ENCODE measurements around the gene PCTP.

Gene PCTP

DNA sequence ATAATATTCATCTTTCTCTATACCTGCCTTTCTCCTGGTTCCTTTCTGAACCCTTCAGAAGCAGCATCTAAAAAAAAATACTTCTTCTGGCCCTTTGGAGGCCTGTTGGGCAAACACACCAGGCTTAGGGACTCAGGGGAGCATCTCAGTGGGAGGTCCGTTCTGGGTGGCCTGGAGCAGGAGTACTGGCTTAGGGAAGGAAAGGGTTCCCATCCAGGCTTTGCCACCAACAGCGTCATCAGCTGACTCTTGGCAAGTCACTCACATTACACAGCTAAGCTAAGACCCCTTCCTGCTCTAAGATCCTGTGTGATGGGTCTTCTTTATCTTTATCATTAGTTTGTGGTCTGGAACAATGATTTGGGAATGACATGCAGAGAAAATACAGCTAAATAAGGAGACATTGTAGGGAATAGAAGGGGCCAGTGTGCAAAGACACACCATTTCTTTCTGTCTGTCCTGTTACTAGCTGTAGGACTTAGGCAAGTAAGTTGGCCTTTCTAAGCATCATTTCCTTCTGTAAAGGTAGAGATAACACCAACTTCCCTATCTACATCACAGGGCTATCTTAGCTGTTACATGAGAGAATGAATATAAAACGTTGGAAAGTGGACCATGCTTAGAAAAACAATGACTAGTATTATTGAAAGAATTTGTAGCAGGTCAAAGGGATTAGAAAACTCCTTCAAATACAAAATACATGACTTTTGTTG is 9.9 kb downstream of the PCTP start:
- DNase-seq, result no peak

DNA sequence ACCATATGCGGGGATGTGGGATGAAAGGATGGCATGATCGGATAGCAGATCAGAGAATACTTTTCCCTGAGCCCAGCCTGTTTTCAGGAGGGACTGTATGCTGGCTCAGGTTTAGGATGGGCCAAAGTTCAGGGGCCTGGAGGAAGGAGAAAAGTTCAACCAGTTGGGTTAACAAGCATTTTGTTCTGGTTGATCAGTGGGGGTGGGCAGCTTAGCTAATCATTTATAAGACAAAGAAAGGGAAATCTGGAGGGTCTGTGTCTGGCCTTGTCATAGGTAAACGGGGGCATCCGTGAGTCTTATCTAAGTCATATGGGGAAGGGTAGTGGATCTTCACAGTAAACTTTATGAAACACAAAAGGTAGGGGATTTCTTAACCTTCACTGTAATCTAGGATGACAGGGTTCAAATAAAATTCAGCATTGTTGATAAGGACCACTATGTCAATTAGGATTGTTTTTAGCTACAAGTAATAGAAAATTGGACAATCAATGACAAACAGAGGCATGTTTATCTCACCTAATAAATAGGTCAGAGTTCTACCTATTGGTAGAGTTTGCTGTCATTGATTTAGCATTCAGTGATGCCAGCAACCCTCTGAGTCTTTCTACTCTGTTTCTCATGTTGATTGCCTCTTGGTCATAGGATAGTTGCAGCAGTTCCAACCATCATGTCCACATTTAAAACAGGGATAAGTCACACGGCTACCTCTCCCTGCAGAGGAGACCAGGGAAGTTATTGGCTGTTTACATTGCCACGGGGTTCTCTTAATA is 11.4 kb downstream of the PCTP start:
- no peak for DNase-seq

DNA sequence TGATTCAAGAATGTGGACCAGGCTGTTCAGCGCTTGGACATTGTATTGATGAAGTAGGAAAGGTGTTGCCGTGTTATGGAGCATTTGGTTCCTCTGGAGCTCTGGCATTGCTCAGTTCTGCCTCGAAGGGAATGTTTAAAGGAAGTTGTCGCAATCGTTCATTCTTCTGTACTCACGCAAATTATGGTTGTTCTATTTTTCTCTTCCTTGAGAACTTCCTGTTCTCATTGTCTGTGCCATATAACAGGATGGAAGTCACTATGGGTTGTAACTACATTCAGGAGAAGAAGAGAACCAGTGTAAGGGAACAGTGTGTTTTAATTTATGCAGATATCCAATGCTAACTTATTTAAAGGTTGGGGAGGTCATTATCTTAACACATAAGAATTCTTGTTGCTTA is 13.0 kb downstream of the PCTP start:
- DNase-seq, result peak; percentile 69

DNA sequence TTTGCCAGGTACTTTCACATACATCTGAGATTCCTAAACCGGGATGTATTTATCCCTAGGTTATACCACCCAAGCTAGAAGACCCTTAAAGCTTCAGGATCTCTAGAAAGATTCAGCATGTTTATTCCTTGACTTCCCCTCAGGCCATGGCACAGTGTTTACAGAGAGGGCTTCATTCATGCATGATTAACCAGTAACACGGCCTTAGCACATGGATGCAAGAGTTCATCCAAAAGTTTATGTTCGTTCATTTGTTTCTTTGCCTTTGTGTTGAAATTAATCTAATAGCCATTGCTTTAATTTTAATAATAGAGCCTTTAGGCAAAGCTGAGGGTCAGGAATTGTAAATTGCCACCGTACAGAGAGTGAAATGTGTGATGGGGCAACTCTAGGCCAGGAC is 13.8 kb downstream of the PCTP start:
- DNase-seq, result no peak

DNA sequence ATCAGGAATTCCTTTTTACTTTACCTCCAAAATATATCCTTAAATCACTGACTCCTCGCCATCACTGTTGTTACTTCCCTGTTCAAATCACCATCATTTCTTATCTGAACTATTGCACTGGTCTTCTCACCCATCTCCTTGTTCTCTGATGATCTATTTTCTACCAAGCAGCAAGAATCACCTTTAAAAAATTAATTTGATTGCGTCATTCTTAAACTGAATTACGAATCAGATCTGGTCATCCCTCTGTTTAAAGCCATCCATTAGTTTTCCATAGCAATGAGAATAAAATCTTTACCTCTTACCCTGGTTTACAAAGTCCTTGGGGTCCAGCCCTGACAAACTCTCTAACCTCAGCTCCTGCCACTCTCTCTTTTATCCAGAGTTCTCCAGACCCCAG is 14.6 kb downstream of the PCTP start:
- no peak for DNase-seq

DNA sequence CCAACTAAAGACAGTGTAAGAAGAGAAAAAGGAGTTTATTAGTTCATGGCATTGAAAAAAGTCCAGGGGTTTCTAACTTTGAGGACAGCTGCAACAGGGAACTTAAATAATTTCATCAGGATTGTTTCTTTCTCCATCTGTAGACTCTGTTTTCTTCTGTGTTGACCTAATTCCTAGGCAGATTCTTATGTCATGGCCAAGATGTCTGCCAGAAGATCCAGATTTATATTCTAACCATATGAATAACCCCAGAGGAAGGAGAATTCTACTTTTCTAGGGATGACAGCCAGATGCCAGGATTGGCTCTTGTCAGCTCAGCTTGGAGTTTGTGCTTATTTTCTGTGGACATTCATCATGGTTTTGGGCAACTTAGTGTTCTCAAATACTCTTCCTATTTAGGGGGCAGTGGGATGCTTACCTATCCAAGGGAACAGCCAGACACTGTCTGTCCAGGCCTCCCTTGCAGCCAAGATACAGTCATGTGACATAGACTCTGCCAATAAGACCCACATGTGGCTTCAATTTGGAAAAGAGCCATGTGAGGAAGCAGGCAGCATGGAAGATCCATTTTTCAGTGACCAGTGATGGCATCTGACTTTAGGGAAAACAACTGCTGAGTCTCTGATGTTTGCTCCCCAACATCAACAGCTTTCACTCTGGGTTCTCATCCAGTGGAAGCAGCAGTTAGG is 18.2 kb downstream of the PCTP start:
- no peak for DNase-seq

DNA sequence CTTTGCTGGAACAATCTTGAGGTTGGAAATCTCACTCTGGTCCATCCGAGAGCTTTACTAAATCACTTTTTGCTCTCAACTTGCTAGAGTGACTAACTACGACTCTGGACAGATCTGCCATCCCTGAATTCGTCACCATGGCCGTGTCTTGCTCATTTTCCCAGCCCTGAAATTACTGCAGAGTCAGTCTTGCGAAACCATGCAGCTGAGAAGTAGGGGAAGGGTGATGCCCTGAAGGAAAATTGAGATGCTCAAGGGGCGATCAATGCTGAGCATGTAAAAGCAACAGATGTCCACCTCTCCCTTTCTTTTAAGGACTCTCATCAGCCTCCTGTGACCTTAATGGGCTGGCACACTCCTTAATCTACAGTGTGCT is 18.8 kb downstream of the PCTP start:
- peak; percentile 20 for DNase-seq

DNA sequence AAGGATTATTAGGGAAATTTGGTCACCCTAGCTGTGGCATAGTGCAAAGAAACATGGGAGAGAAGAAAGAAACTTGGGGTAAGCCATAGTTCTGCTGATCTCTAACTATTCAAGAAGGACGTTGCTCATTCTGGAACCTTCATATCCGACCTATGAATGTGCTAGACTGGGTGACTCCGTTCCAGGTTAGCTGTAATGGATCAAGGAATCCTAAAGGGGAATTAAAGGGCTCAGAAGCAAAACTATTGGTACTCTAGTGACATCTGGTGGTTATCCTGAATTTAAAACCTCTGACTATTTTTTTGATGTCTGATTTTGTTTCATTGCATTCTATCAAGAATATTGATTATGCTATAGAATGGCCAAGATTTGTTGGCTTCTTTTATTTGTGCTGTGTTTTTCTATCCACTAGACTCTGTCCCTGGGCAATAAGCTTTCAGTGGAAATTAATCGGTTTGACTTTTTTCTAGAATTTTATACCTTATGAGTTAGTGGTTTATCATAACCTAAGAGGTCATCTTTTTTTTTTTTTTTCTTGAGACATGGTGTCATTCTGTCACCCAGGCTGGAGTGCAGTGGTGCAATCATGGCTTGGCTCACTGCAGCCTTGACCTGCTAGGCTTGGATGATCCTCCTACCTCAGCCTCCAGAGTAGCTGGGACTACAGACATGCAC is 19.5 kb downstream of the PCTP start:
- DNase-seq, result peak; percentile 28

DNA sequence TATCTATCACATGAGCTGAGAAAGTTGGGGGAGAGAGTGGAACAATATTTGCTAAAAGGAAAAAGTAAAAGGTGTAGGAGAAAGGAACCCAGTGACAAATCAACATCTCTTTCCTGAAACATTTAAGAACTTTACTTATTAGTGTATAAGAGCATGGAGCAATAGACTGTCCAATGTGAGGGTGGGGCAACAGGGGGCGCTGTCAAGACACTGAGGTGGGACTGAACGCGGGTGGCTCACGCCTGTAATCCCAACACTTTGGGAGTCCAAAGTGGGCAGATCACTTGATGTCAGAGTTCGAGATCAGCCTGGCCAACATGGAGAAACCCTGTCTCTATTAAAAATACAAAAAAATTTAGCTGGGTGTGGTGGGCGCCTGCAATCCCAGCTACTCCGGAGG is 21.2 kb downstream of the PCTP start:
- DNase-seq, result no peak

DNA sequence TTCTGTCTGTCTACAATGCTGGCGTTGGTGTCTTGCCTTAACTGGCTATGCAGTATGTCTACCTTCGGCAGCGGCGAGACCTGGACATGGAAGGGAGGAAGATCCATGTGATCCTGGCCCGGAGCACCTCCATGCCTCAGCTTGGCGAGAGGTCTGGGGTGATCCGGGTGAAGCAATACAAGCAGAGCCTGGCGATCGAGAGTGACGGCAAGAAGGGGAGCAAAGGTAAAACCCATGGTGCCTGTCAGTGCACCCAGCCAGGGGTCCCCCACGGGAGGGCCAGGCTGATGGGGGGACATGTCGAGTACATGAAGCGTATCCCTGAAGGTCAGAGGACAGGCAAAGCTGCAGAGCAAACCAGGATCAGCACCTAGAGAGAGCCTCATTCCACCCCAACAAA is 22.8 kb downstream of the PCTP start:
- DNase-seq, result no peak

DNA sequence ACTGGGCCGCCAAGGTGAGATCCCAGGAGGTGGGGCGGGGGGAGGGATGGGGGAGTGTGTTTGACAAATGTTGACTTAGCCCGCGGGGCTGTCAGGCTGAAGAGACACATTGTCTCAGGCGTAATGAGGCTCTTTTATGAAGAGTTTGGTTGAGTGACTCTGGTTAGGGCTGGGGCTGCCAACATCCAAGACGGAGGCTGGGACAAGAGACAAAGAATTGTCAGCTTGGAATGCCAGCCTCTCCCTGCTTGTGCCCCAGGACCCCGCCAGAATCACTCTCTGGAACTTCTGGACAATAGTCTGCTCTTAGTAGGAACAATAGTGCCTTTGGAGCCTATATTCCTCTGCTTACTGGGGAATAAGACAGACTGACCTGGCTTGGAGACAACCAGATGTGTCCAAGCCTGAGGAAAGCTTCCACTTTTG is 24.0 kb downstream of the PCTP start:
- DNase-seq, result no peak

DNA sequence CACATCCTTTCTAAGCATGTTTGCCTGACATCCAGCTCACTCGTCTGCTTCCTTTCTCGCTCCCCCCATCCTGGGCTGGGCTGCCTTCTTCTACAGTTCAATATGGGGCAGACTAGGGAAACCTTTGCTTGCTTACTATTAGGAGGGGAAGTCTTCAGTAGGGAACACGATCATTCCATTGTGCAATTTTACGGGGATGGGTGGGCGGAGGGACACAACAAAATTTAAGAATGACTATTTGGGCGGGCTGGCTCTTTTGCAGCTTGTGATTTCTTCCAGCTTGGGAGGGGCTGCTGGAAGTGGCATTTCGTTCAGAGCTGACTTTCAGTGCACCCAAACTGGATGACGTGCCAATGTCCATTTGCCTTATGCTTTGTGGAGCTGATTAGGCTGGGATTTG is 25.4 kb downstream of the PCTP start:
- DNase-seq, result no peak

DNA sequence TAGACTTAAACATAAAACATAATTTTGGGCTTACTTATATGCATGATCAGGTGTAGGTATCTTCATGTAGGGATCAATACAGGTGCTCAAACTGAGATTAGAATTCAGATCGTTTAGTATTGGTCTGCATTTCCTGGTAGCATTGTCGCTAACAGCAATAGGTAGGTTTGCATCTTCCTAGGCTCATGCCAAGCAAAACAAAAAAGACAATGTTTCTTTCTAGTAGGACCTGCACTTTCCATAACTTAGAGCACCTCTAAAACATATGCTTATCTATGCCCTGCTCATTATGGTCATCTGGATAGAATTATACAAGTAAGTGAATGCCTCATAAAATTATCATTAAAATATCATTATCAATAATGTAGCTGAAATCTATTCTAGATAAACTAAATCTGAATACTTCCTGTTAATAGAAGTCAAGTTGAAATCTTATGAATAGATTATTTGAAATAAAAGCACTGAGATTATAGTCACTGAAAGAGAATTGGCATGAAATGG is 26.7 kb downstream of the PCTP start:
- DNase-seq, result no peak

DNA sequence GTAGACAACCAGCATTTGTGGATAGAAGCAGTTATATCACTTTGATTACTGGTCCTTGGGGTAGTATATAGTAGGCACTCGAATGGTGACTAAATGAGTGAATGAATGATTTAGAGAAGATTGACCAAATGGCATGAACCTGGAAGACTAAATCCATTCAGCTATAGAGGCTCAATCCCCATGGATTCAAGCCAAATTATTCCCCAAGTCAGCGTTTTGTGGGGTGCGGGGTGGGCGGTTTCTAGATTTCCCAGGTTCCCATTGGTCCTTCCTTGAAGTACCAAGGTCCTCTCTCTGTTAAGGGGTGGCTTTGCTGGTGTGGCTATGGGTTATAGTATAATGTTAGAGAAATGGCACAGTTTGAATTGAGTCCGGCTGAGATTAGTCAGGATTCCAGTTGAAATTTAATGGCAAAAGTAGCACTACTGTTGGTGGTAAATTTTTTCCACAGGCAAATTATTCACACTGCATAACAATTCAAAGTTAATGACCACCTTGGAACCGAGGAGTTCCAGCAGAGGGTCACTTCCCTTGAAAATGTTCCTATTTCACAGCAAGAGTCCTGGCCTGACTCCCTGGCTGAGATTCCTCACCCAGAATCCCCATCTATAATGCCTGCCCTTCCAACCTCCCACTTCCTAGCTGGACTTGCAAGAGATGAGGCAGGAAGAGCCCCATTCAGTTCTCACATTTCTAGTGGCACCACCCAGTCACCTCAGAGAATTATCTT is 27.7 kb downstream of the PCTP start:
- DNase-seq, result no peak

DNA sequence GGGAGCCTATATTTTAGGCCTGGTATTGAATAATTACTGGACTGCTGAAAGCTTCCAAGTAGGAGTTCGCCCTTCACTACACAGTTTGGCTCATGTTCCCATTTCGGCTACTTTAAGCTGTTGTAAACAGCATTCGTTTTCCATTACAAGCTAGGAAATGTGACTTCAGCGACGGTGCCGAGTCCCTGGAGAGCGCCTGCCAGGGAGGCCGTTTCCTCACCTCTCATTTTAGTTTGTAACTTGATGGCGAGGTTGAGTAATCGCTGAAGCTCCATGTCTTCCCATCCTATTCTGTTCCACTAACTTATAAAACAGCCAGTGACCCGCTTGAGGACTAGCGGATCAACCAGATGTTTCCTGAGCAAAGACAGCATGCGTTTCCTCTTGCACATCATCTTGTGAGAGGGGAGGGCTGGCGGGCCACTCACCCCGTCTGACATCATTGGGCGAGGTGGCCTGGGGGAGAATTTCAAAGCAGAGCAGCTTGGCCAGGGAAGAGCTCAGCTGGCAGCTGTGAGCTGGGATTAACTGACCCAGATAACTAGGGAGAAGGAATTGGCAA is 32.9 kb downstream of the PCTP start:
- peak; percentile 94 for DNase-seq

DNA sequence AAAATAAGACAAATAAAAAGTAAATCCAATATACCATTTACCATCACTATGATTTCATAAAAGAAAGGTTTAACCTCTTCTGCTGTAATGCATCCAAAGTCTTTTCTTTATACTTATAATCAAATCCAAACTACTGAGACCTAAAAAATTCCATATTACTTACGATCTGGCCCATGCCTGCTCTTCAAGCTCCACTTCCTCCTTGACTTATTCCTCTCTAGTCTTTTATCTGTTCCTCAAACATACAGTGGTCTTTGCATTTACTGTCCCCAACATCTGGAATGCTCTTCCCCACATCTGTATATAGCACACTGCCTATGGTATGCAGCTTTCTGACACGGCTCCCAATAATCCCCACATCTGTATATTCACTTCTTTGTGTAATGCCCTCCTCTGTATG is 33.8 kb downstream of the PCTP start:
- DNase-seq, result peak; percentile 23

DNA sequence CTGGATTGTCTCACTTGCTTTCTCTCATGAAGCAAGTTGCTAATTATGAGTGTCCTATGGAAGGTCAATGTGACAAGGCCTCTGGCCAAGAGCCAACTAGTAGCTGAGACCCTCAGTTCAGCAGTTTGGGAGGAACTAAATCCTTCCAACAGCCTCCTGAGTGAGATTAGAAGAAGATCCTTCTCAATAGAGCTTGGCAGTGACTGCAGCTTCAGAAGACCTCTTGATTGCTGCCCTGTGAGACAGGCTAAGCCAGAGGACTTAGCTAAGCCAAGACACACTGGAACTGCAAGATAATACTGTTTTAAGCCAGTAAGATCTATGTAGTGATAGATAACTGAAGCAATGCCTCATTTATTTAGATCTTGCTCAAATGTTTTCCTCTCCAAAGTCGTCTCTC is 34.3 kb downstream of the PCTP start:
- DNase-seq, result no peak

DNA sequence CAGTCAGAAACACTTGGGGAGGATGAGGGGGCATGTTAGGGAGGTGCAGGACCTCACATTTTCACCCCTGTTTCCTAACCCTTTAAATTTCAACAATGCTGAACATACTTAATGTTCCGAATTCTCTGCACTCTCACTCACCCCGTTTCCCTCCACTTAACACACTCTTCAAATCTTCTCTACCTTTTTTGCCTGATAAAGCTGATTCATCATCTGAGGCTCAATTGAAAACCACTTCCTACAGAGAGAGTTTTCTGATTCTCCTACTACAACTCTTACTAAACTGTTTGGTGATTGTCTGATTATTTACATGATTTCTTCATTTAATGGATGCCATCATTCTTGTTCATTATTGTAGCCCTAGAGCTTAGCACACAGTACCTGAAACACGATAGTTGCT is 42.4 kb downstream of the PCTP start:
- DNase-seq, result no peak

DNA sequence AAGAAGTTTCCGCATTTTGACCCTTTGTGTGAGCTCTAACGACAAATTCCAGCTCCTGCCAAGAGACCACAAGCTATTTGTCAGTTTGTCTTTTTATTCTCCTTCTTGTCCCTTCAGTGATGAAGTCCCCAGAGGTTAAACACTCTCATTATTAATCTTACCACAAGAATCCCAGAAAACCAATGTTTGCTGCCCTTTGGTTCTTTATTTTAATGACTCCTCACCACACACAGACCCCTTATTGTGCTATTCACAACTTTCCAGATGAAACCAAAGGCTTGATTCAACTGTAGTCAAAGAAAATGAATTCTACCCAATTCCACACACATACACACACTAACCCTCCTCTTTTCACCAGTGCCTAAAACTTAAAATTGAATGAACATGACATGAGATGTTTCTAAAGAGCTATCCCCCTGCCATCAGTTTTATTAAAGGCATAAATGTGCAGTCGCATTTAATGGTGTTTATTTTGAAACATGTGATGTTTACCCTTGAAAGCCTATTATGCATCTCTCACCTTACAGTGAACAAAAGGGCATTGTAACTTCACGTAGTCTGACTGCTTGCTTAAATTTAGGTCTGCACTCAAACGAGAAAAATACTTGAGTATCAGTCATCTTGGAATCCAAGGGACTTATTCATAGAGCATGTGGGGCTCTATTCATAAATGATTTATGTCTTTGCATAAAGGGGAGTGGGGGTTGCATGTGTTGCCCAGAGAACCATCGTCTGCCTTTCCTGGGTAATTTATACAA is 44.1 kb downstream of the PCTP start:
- no peak for DNase-seq

DNA sequence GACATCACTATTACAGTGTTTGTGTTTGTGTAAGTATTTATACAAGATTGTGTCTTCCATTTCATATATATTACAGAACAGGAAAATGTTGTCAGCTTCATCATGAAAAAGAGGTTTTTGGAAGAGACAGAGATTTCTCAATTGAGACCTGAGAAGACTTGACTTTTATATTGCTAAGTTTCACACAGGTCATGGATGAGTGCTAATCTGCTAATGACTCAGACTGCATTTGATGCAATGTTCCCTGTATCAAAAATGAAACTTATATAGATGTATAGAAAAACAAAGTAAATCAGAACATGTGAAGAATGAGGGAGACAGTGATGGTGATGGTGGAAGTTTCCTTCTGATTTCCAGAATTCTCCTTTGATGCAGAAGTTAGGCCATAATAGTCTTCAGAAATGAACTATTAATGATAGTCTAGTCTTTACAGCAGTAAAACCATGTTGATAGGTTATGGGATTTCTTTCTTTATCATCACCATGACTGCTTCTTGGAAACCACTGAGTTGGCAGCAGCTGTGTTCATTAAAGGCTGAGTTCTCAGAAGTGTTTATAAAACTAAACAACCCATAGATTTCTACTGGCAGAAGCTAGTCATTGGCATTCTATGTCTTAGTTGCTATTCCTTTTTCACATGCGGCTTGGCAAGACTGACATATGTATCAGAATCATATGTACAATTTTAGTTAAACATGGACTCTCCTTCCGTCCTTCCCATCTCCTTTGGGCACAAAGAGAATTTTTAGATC is 56.1 kb downstream of the PCTP start:
- no peak for DNase-seq

DNA sequence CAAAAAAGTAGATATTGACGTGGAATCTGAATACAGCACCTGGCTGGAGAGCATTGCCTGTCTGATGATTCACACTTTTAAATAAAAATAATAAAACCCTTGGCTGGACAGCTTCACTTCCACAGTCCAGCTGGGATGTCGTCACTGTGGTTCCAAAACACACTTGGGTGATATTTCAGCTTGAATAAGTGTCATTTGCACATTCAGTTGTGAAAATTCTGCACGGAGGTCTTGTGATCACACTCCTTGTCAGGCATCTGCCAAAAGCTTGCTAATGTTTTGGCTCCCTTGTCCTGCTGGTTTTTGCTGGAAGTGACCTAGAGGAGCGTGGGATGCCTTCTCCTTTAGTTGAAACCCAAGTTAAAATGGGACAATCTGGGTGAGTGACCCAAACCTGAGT is 60.7 kb downstream of the PCTP start:
- DNase-seq, result no peak
